ENCODE measurements around the gene CACNA1H.

CACNA1H gene

DNA sequence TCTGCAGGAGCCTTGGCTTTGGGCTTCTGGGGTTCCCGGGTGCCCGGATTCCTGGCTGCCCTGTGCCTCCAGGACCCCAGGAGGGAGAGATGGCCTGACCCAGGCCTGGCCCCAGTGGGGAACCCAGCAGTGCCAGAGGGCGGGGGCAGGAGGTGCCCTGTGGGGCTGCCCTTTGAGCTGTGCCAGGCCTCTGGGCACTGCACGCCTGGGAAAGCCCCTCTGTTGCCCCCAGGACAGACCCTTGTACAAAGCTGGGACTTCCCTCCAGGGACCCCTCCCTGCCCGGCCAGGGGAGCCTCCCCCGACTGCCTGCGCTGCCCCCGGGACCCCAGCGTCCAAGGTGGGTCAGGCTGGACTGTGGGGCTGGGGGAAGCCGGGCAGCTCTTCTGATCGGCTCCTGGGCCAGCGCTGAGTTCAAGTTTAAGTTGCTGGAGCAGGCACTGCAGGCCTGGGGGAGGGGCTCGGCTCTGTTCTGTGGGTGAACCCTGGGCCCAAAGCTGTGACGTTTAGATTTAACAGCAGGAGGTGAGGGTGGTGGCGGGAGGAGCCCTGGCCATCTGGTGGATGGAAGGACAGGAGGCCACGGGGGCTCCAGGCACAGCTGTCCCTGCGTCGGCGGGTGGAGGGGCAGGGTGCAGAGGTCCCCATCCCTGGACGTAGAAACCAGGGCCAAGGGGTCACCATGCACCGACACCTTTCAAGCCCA lies 29.2 kb upstream of the CACNA1H start:
- no peak for DNase-seq (ENCODE audit: low spot score)

- no peak for DNase-seq (ENCODE audit: low spot score)
Measured at GRCh38 chr16:1124291-1124690, 28.6 kb upstream of the CACNA1H start.

- DNase-seq (ENCODE audit: low spot score): no peak
Measured at GRCh38 chr16:1124795-1125194, 28.1 kb upstream of the CACNA1H start.

DNA sequence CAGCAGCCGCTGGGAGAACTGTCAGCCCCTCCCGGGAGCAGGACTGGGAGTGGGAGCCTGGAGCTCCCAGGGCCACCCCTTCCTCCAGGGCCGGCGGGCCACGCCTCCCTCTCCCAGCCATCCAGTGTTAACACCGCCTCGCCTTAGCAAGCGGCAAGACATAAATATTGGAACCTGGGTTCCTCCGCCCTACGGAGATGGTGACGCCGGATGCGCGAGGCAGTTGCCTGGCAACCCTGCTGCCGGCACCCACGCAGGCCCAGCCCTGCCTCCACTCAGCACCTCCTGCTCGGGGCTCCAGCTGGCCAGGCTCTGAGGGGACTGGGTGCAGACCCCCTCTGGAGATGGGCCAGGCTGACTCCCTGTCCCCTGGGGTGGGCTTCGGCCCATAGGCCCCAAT lies 27.4 kb upstream of the CACNA1H start:
- no peak for DNase-seq (ENCODE audit: low spot score)

DNA sequence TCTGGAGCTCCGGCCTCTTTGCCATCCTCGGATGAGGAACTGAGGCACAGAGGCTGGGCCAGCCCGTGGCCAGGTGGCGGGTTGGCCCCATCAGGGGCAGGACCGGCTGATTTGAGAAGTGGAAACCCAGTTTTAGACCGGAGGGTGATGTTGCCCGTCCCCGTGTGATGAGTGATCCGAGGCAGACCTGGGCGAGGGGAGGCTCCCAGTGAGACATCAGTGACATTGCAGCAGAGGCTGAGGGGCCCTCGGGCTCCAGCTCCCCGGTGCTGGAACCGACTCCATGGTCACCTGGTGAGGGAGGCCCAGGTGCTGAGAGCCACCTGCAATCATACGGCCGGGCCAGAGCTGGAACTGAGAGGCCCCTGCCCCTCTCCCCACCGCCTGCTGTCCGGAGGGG lies 26.9 kb upstream of the CACNA1H start:
- DNase-seq (ENCODE audit: low spot score): no peak

- DNase-seq (ENCODE audit: low spot score): no peak
Measured at GRCh38 chr16:1126586-1126985, 26.3 kb upstream of the CACNA1H start.

DNA sequence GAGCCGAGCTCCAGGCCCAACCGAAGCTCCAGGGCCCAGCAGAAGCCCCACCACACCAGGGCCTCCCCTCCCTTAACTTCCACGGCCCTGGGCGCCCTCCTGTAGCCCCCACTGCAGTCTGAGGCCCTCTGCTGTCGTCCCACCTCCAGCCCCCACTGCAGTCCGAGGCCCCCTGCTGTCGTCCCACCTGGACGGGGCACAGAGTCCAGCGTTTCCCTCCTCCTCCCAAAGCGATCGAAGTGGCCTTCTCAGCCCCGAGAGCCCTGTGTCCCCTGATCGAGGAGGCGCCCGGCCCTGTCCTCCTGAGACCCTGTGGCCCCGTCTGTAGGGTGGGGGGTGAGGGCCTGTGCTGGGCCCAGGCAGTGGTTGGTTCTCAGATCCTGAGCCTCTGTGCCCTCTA lies 25.8 kb upstream of the CACNA1H start:
- no peak for DNase-seq (ENCODE audit: low spot score)

DNA sequence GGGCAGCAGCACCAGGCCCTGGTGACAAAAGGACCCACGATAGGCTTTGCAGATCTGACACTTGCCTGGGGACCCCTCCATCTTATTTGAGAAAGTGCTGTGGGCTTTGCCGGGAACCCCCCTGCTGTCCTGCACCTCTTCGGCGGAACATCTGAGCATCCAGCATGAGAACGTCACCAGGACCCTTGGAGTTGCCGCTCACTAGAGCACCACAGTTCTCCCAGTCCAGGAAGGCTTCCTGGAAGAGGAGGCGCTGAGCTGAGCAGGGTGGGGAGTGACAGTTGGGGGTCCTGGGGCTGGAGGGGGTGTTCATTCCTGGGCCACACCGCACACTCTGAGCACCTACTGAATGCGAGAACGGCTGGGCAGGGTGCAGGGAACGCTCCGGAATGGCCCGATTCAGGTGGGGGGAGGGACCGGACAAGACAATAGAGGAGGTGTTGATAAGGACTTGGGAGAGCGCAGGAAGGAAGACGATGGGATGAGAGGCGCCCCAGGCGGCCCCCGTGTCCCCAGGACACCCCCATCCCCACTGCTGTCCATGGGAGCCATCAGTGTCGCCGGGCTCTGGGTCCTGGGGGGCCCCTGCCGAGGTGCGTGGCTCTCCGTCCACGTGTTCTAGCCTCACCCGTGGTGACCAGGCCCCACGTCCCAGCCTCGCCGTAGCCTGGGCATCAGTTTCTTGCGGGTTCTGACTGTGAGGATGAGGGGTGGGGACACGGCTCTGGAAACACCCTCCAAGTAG lies 24.8 kb upstream of the CACNA1H start:
- DNase-seq (ENCODE audit: low spot score): no peak

DNA sequence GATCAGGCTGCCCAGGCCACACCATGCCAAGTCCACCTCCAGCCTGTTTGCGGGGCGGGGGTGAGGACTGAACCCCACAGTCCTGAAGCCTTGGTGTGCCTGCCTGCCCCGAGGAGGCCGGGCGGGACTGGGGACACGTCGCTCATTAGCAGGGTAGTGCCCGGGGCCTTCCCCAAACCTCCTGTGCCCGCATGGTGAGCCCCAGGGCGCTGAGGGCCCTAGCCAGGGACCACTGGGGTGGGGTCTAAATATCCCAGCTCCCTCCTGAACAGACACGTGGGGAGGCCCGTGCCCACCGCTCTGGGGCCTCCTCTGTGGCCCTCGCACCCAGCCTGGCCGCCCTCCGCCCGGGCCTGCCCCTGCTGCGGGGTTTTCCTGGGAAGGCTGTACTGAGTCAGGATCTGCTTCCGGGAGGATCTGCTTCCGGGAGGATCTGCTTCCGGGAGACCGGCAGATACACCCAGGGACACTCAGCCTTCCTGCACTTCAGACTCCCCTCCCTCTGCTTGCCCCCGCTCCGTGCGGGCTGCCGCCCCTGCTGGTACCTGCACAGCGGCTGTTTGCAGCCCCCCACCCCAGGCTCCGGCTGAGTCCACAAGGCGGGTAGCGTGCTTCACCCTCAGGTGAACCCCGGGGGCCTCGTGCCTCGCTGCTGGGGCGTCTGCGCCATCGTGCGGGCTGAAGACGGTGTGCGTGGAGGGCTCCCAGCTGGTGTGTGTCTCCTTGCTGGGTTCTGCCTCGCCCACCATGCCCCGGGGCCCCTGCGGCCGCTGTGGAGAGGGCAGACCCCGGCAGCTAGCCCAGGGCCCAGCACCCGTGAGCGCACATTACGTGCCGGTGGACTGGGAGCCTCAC lies 23.6 kb upstream of the CACNA1H start:
- DNase-seq (ENCODE audit: low spot score): no peak

- no peak for DNase-seq (ENCODE audit: low spot score)
Measured at GRCh38 chr16:1130382-1130781, 22.5 kb upstream of the CACNA1H start.

- no peak for DNase-seq (ENCODE audit: low spot score)
Measured at GRCh38 chr16:1131378-1131994, 21.4 kb upstream of the CACNA1H start.

DNA sequence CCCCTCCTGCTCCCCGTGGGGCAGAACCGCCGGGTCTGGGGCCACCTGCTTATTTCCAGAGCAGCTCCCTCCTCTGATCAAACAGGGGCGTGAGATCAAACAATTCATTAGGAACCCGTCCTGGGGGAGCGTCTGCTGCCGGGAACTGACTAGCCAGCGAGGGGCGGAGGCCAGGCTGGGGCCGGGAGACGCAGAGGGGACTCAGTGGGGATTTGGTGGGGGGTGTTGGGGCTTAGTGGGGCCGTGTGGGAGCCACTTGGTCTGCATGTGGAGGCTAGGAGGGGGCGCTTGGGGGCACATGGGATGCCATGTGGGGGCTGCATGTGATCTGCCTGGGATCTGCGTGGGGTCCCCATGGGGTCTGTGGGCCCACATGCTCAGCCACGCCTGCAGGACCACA lies 20.5 kb upstream of the CACNA1H start:
- DNase-seq (ENCODE audit: low spot score): no peak

DNA sequence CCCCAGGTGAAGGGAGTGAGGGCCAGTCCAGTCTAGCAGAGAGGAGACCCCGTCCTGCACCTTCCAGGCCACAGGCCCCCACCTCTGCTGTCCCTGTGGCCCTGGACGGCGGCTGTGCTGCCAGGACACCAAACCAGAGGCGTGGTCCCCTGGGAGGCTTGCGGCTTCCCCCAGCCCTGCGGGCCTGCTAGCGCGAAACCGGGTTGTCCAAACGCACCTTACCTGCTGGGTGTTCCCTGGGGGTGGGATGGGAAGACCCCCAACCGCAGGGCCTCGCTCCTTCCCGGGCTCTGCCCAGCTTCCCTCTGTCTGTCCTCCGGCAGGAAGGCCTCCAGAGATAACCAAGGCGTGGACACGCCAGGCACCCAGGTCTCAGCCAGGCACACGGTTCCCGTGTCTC lies 19.6 kb upstream of the CACNA1H start:
- no peak for DNase-seq (ENCODE audit: low spot score)

DNA sequence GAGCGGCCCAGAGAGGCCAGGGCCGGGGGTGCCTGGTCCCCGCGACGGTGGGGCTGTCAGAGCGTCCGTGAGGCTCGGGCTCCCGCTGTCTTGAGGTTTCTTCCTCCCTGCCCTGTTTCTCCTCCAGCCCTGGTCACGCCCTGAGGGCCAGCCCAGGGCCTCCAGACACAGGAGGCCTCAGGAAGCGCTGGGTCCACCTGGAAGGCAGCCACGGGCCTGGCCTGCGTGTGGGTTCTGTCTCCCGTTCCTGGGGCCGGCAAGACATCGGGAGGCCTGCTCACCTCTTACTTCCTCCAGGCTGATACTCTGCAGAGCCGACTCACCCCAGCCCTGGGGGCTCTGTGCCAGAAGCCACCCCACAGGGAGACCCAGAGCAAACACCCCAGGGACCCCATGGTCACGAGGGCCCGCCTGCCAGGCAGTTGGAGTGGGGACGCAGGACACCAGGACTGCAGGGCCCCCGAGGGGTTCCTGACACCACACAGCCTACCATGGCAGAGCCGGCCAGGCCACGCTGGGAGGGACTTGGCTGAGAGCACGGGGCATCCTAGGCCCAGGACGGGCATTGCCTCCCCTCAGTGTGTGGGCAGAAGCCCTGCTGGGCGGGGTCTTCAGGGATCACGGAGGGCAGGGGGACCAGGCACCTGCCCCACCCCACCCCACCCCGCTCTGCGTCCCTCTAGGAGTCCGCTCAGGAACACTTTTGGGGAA lies 18.9 kb upstream of the CACNA1H start:
- no peak for DNase-seq (ENCODE audit: low spot score)

- no peak for DNase-seq (ENCODE audit: low spot score)
Measured at GRCh38 chr16:1134776-1135458, 18.0 kb upstream of the CACNA1H start.

GRCh38 chr16:1135459-1135825 lies 17.5 kb upstream of the CACNA1H start:
- no peak for DNase-seq (ENCODE audit: low spot score)

DNA sequence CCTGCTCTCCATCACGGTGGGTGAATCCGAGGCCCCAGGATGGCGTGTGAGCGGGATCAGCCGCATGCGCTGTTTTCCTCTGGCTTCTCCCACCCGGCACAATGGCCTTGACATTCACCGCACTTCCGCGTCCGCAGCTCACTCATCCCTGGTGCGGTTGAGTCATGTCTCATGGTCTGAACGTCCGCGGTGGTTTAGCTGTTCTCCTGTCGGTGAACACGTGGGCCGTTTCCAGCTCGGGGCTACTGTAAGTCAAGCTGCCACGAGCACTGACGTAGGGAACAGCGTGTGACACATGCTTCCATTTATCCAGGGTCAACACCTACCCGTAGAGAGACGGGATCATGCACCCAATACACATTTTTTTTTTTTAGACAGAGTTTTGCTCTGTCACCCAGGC lies 15.3 kb upstream of the CACNA1H start:
- no peak for DNase-seq (ENCODE audit: low spot score)

DNA sequence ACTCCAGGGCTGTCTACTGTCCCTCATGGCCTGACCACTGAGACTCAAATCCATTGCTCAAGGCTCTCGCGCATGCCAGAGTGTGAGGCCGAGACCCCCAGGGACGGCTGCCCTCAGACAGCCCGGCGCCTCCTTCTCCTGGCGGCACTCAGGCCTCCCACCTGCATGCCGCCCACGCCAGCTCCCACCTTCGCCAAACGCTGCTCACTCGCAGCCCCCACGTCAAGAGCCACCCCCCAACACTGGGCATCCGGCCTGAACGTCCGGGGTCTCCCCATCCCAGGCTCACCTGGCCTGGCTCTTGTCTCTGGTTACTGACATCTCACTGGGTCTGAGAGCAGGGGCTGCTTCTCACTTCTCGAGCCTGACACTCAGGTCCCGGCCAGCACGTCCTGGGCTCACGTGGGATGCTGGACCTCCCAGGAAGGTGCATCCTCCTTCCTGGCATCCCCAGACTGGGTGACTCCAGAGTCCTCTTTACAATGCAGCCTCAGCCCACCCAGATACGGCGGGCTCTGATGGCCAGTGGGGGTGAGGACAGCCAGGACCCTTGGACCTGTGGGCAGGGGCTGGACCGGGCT lies 12.2 kb upstream of the CACNA1H start:
- DNase-seq (ENCODE audit: low spot score): no peak

DNA sequence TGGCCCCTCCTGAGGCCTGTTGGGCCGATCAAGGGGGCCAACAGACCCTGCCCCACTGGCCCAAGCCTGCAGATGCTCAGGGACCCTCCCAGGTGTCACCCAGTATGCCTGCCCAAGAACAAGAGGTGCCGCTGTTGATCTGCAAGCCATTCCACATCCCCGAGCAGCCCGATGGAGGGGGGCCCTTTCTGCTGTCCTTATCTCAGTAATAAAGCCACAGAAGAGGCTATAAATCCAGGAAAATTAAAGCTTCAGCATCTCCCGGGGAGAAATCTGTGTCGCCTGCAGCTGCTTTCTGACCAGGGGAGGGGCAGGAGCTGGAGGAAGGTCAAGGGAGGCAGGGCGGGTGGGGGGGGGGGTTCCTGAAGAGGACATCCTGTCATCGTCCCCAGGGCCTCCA lies 11.7 kb upstream of the CACNA1H start:
- no peak for DNase-seq (ENCODE audit: low spot score)

DNA sequence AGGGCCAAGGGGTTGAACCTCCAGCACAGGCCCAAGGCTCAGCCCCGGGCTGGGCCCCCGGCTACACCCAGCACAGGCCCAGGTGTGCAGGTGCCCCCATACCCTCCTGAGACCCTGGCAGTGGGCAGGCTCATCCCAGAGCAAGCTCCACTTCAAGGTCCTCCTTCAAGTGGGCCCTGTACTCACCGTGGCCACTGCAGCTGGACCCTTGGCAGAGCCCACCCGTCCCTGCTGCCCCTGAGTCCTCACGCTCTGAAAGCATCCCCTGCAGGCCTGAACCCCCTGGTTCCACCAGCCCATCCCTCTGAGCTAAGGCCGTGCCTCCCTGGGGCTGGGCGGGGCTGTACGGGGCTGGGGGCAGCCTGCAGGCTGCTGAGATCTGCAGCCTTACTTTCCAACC lies 11.2 kb upstream of the CACNA1H start:
- DNase-seq (ENCODE audit: low spot score): no peak

GRCh38 chr16:1142911-1143310 lies 10.0 kb upstream of the CACNA1H start:
- no peak for DNase-seq (ENCODE audit: low spot score)

Data from activated CD4-positive, alpha-beta T cell treated with anti-CD3 and anti-CD28 coated beads, Interleukin-2, Interleukin-4, amounts not matched to agents 100 ng/mL and 50 ng/mL, durations not matched to agents 16 hours and 8 hours (primary cell).